ENCODE measurements around the gene NAA80.

NAA80 gene

GRCh38 chr3:50248387-50248786, 50.8 kb downstream of the NAA80 start:
- peaks cover 36% of the 10 kb centered on the region for H3K36me3 ChIP-seq (ENCODE audit: control insufficient read depth, low read length)
- peaks cover 33% of the 10 kb centered on the region for H3K4me1 ChIP-seq (ENCODE audit: control insufficient read depth, low read length)
- H3F3A ChIP-seq (ENCODE audit: control insufficient read depth, insufficient read depth) = peaks cover 10% of the 10 kb centered on the region; the same call in 1 of the 2 replicates
- H3K9me2 ChIP-seq (replicated peaks; ENCODE audit: control insufficient read depth, low read length) = no peaks in the 10 kb centered on the region
- peaks cover 78% of the 10 kb centered on the region for H3K79me2 ChIP-seq (ENCODE audit: control insufficient read depth, low read length)
- no peak overlapping the region for H3K27ac ChIP-seq (ENCODE audit: low read depth, low read length)
- no peaks in the 10 kb centered on the region for H3K27me3 ChIP-seq (ENCODE audit: control insufficient read depth, low read length)
- no peak overlapping the region for H3K4me2 ChIP-seq (ENCODE audit: low read length)
- H3K4me3 ChIP-seq (ENCODE audit: low read length) = no peak overlapping the region
- H4K20me1 ChIP-seq (ENCODE audit: control insufficient read depth, insufficient read depth, low read depth, low read length) = peaks cover 21% of the 10 kb centered on the region; the same call in 1 of the 2 replicates
- no peak for TF ChIP-seq EZH2phosphoT487 (IDR thresholded peaks at IDR 0.05; ENCODE audit: borderline replicate concordance, low read length)
- TF ChIP-seq, protein P1, sequence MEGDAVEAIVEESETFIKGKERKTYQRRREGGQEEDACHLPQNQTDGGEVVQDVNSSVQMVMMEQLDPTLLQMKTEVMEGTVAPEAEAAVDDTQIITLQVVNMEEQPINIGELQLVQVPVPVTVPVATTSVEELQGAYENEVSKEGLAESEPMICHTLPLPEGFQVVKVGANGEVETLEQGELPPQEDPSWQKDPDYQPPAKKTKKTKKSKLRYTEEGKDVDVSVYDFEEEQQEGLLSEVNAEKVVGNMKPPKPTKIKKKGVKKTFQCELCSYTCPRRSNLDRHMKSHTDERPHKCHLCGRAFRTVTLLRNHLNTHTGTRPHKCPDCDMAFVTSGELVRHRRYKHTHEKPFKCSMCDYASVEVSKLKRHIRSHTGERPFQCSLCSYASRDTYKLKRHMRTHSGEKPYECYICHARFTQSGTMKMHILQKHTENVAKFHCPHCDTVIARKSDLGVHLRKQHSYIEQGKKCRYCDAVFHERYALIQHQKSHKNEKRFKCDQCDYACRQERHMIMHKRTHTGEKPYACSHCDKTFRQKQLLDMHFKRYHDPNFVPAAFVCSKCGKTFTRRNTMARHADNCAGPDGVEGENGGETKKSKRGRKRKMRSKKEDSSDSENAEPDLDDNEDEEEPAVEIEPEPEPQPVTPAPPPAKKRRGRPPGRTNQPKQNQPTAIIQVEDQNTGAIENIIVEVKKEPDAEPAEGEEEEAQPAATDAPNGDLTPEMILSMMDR (IDR thresholded peaks at IDR 0.05; ENCODE audit: low read depth, low read length, poor library complexity, severe bottlenecking) = no peak
- no peaks in the 10 kb centered on the region for H3K9me3 ChIP-seq (ENCODE audit: control insufficient read depth, insufficient read depth, low read length)

- H3K9me3 ChIP-seq (ENCODE audit: control insufficient read depth, insufficient read depth, low read length) = no peaks in the 10 kb centered on the region
- peaks cover 37% of the 10 kb centered on the region for H3K36me3 ChIP-seq (ENCODE audit: control insufficient read depth, low read length)
- TF ChIP-seq EZH2phosphoT487 (IDR thresholded peaks at IDR 0.05; ENCODE audit: borderline replicate concordance, low read length) = no peak
- TF ChIP-seq, protein P1 (IDR thresholded peaks at IDR 0.05; ENCODE audit: low read depth, low read length, poor library complexity, severe bottlenecking) = peak; percentile 53
- H3K4me1 ChIP-seq (ENCODE audit: control insufficient read depth, low read length) = peaks cover 52% of the 10 kb centered on the region
- peak overlapping the region; percentile 79 for H3K4me2 ChIP-seq (ENCODE audit: low read length)
- H4K20me1 ChIP-seq (ENCODE audit: control insufficient read depth, insufficient read depth, low read depth, low read length) = peaks cover 27% of the 10 kb centered on the region; the same call in 1 of the 2 replicates
- H3K4me3 ChIP-seq (ENCODE audit: low read length) = peak overlapping the region; percentile 67
- H3K27me3 ChIP-seq (ENCODE audit: control insufficient read depth, low read length) = no peaks in the 10 kb centered on the region
- peaks cover 19% of the 10 kb centered on the region for H3F3A ChIP-seq (ENCODE audit: control insufficient read depth, insufficient read depth)
- no peaks in the 10 kb centered on the region for H3K9me2 ChIP-seq (replicated peaks; ENCODE audit: control insufficient read depth, low read length)
- H3K79me2 ChIP-seq (ENCODE audit: control insufficient read depth, low read length) = peaks cover 93% of the 10 kb centered on the region
- 0 out of 2 replicates have a peak overlapping the region, but pooled peaks have one; percentile 39 for H3K27ac ChIP-seq (ENCODE audit: low read depth, low read length)
These were observed 52.7 kb downstream of the NAA80 start for GRCh38 chr3:50246517-50246954.

Data from DOHH2 (cell line).